Hepatocyte (in vitro differentiated cells): ENCODE data around the gene TLE6. TPM values are rescaled to one million over a fixed set of nuclear protein-coding genes. Genes with fewer than 3 reads are reported as not detected.
"Not testable (repeated sequence)": the region's sequence is repeated elsewhere in the genome, so short reads cannot be mapped to it uniquely, and the experiment has no call there.

Experiments
- DNase-seq: peaks from one replicate; pipeline ENCODE4 v3.0.0-alpha.2; 2016; ENCODE audit warnings: low spot score
- H2AFZ ChIP-seq: fragments of 200-600 bp; sonication (generic); 2 replicates; pipeline ENCODE4 v1.6.0; 2016; ENCODE audit warnings: antibody characterized with exemption, mild to moderate bottlenecking
- H3K27ac ChIP-seq: fragments of 200-600 bp; sonication (generic); 2 replicates; pipeline ENCODE4 v1.5.1; 2016; ENCODE audit warnings: mild to moderate bottlenecking
- H3K27me3 ChIP-seq: fragments of 200-600 bp; sonication (generic); 2 replicates; pipeline ENCODE4 v1.6.1; 2016
- H3K36me3 ChIP-seq: fragments of 200-600 bp; sonication (generic); replicated peaks from 2 replicates; pipeline ENCODE4 v1.5.1; 2016; ENCODE audit warnings: low read depth; ENCODE audit not compliant: insufficient read depth
- H3K4me1 ChIP-seq: fragments of 200-600 bp; sonication (generic); 2 replicates; pipeline ENCODE4 v1.5.1; 2016; ENCODE audit warnings: mild to moderate bottlenecking, moderate library complexity; ENCODE audit not compliant: insufficient read depth
- H3K4me2 ChIP-seq: fragments of 200-600 bp; sonication (generic); 2 replicates; pipeline ENCODE4 v1.6.0; 2016
- H3K4me3 ChIP-seq: fragments of 200-600 bp; sonication (generic); 2 replicates; pipeline ENCODE4 v1.5.1; 2016; ENCODE audit warnings: mild to moderate bottlenecking
- H3K79me2 ChIP-seq: fragments of 200-600 bp; sonication (generic); 2 replicates; pipeline ENCODE4 v1.6.0; 2017; ENCODE audit warnings: mild to moderate bottlenecking
- H3K9me2 ChIP-seq: fragments of 200-600 bp; sonication (generic); replicated peaks from 2 replicates; pipeline ENCODE4 v1.6.0; 2017; ENCODE audit warnings: mild to moderate bottlenecking; ENCODE audit not compliant: insufficient read depth
- H3K9me3 ChIP-seq: fragments of 200-600 bp; sonication (generic); 2 replicates; pipeline ENCODE4 v1.5.1; 2016; ENCODE audit warnings: low read depth, mild to moderate bottlenecking
- H4K20me1 ChIP-seq: fragments of 200-600 bp; sonication (generic); 2 replicates; pipeline ENCODE4 v1.6.0; 2016; ENCODE audit warnings: mild to moderate bottlenecking; ENCODE audit not compliant: insufficient read depth, poor library complexity, severe bottlenecking
- EZH2 ChIP-seq: fragments of 200-600 bp; sonication (generic); IDR thresholded peaks from 2 replicates; pipeline ENCODE4 v1.6.1; 2016; ENCODE audit warnings: antibody characterized with exemption, mild to moderate bottlenecking, borderline replicate concordance
- EZH2phosphoT487 ChIP-seq: fragments of 200-600 bp; sonication (generic); IDR thresholded peaks from one replicate; pipeline ENCODE4 v1.6.1; 2018; ENCODE audit warnings: antibody characterized with exemption, mild to moderate bottlenecking, low read depth, moderate library complexity; ENCODE audit not compliant: unreplicated experiment, severe bottlenecking
- WGBS: methylation state at CpG from one replicate; pipeline ENCODE4 v1.1.6; 2016; ENCODE audit warnings: low lambda C conversion rate; ENCODE audit errors: missing lambda C conversion rate; 5-methylcytosine and 5-hydroxymethylcytosine counted together
- polyA plus RNA-seq: library from polyadenylated mRNA; unstranded; fragments of >200 nt; fragmentation: Nextera tagmentation; extraction: Ambion mirVana; gene quantifications from 2 replicates; pipeline ENCODE4 v1.2.1, GENCODE V29; 2016
- total RNA-seq: library from RNA; depleted of rRNA; stranded (reverse); fragments of >200 nt; gene quantifications from 2 replicates; pipeline ENCODE4 v1.2.3, GENCODE V29; 2014
- TF ChIP-seq, protein P1 (sequence below): fragments of 200-600 bp; sonication (generic); IDR thresholded peaks from 2 replicates; pipeline ENCODE4 v1.5.1; 2016; ENCODE audit warnings: antibody characterized with exemption, mild to moderate bottlenecking; ENCODE audit not compliant: poor library complexity

TLE6 gene
- total RNA-seq (1.2 and 4.7 TPM in 2 replicates), polyA plus RNA-seq (1.2 and 3.9 TPM in 2 replicates)

DNA sequence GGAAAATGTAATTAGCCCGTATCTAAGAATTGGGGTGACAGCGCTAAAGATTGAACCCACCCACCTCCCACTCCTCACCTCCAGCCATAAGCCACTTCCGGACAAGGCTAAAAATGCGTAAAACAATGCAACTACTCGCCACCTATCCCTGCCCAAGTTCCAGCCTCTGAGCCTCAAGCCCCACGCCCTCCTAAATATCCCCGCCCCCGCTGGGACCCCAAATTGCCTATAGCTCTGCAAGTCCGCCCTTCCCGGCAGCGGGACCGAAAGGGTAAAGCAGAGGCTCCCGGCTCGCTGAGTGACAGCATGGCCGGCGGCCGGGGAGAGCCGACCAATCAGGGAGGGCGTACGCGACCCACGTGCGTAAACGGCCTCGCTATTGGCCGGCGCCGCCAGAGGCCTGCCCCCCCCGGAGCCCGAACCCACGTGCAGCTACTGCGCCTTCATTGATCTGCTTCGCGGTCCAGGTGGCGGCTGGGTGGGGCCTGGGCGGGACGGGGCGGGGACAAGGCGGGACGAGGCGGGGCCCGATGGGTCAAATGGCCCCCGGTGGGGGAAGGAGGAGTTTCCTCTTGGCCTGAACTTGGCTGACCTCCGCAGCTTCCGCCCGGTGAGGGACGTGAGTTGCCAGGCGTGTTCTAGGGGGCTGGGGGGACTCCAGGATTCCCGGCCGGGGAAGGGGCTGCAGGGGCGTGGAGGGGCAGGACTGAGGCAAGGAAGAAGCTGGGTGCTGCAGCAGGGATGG is at the start of gene TLE6:
Gene TLE6, plus strand, starts transcription at position 564 of the 745 bp plus-strand sequence. CDS start 670 bp downstream, outside the sequence.
- H3K36me3 ChIP-seq, result no peaks in the 10 kb centered on the region
- H3K27me3 ChIP-seq, result no peaks in the 10 kb centered on the region
- no peaks in the 10 kb centered on the region for H3K9me2 ChIP-seq
- no peak within 1 kb of the TSS for H3K27ac ChIP-seq
- under 1% methylated on average over 34 of the region's 51 CpGs for WGBS
- H3K4me1 ChIP-seq, result peaks cover 7% of the 10 kb centered on the region
- H4K20me1 ChIP-seq, result no peaks in the 10 kb centered on the region
- TF ChIP-seq EZH2phosphoT487 (no peak), EZH2 (no peak)
- TF ChIP-seq, protein P1, sequence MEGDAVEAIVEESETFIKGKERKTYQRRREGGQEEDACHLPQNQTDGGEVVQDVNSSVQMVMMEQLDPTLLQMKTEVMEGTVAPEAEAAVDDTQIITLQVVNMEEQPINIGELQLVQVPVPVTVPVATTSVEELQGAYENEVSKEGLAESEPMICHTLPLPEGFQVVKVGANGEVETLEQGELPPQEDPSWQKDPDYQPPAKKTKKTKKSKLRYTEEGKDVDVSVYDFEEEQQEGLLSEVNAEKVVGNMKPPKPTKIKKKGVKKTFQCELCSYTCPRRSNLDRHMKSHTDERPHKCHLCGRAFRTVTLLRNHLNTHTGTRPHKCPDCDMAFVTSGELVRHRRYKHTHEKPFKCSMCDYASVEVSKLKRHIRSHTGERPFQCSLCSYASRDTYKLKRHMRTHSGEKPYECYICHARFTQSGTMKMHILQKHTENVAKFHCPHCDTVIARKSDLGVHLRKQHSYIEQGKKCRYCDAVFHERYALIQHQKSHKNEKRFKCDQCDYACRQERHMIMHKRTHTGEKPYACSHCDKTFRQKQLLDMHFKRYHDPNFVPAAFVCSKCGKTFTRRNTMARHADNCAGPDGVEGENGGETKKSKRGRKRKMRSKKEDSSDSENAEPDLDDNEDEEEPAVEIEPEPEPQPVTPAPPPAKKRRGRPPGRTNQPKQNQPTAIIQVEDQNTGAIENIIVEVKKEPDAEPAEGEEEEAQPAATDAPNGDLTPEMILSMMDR, result no peak
- H3K79me2 ChIP-seq, result no peaks in the 10 kb centered on the region
- H3K4me2 ChIP-seq, result peak within 1 kb of the TSS; percentile 90
- H3K9me3 ChIP-seq, result no peaks in the 10 kb centered on the region
- H2AFZ ChIP-seq, result peak within 1 kb of the TSS; percentile 63
- H3K4me3 ChIP-seq, result peak within 1 kb of the TSS; percentile 22
- peak; percentile 98 for DNase-seq

DNA sequence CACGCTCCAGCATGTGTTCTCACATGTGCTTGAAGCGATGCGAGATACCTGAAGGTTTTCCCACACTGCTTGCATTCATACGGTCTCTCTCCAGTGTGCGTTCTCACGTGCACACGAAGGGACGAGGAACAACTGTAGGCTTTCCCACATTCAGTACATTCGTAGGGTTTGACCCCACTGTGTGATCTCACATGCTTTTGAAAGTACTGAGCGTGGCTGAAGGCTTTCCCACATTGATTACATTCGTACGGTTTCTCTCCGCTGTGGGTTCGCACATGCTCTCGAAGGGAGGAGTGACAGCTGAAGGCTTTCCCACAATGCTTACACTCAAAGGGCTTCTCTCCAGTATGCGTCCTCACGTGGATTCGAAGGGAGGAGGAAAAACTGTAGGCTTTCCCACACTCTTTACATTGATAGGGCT is 43.9 kb upstream of the TLE6 start:
- no peak overlapping the region for H3K4me2 ChIP-seq
- no peaks in the 10 kb centered on the region for H3K79me2 ChIP-seq
- H4K20me1 ChIP-seq, result no peaks in the 10 kb centered on the region
- H2AFZ ChIP-seq, result no peak overlapping the region
- no peak overlapping the region for H3K27ac ChIP-seq
- DNase-seq, result no peak
- H3K9me2 ChIP-seq, result no peaks in the 10 kb centered on the region
- TF ChIP-seq, protein P1, result no peak
- no peak for TF ChIP-seq EZH2phosphoT487
- no peak for TF ChIP-seq EZH2
- no peaks in the 10 kb centered on the region for H3K36me3 ChIP-seq
- H3K27me3 ChIP-seq, result no peaks in the 10 kb centered on the region
- no peaks in the 10 kb centered on the region for H3K4me1 ChIP-seq
- H3K4me3 ChIP-seq, result no peak overlapping the region
- peaks cover 20% of the 10 kb centered on the region for H3K9me3 ChIP-seq
- WGBS, result 99% methylated on average over 18 of the region's 18 CpGs

DNA sequence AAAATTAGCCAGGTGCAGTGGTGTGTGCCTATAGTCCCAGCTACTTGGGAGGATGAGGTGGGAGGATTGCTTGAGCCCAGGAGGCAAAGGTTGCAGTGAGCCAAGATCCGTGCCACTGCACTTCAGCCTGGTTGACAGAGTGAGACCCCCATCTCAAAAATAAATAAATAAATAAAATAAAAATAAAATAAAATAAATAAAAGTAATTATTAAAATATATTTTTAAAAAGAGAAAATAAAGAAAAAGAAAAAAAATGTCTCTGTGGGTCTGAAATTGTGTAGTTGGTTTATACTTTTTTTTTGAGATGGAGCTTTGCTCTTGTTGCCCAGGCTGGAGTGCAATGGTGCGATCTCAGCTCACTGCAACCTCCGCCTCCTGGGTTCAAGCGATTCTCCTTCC is 41.5 kb upstream of the TLE6 start:
- H3K79me2 ChIP-seq, H4K20me1 ChIP-seq, H3K27ac ChIP-seq, H3K4me2 ChIP-seq, DNase-seq, H3K4me3 ChIP-seq, H3K27me3 ChIP-seq, H3K4me1 ChIP-seq, H2AFZ ChIP-seq, H3K9me2 ChIP-seq, H3K36me3 ChIP-seq: not testable (repeated sequence)
- over 99% methylated on average over 4 of the region's 4 CpGs for WGBS
- peaks cover 20% of the 10 kb centered on the region for H3K9me3 ChIP-seq

DNA sequence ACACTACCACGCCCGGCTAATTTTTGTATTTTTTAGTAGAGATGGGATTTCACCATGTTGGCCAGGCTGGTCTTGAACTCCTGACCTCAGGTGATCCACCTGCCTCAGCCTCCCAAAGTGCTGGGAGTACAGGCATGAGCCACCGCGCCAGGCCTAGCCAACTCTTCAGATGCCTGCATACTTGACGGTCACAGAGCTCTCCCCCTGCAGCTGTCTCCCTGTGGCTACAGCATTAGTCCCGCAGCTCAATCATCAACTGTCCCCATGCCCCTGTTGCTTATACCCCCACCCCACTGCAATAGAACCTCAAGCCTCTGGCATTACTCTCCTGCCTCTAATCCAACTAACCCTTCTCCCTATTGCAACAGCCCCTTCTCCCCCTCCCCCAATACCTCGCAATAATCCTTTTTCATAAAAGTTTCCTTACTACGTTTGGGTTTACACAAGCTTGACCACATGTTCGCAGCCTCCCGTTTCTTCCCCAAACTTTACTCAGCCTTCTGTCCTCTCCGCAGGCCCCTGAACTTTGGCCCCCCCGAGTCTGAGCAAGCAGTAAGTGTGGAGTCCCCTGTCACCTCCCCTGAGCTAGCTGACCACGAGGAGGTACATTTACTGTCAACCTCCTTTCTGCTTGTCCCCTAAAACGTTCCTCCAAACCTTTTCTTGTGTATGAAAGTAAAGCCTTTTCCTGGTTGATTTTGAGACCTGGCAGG is 34.3 kb upstream of the TLE6 start:
- Histone ChIP-seq H3K4me2 (peak overlapping the region; percentile 87), H3K36me3 (no peaks in the 10 kb centered on the region), H3K79me2 (peaks cover 11% of the 10 kb centered on the region), H4K20me1 (no peaks in the 10 kb centered on the region), H3K27ac (no peak overlapping the region), H3K9me2 (no peaks in the 10 kb centered on the region), H3K27me3 (no peaks in the 10 kb centered on the region), H3K9me3 (no peaks in the 10 kb centered on the region), H2AFZ (no peak overlapping the region), H3K4me1 (no peaks in the 10 kb centered on the region), H3K4me3 (no peak overlapping the region)
- TF ChIP-seq EZH2 (no peak), EZH2phosphoT487 (no peak)
- TF ChIP-seq, protein P1, result no peak
- WGBS, result 85% methylated on average over 14 of the region's 14 CpGs
- DNase-seq, result no peak
